OCI-LY7 (cell line): ENCODE measurements around the gene GSC2. TPM values are rescaled to one million over a fixed set of nuclear protein-coding genes. Genes with fewer than 3 reads are reported as not detected.

Experiments
- BruUV-seq: library from RNA; stranded (reverse); fragments of 400-500 nt; replicated peaks from 2 replicates; lab custom pipeline; 2021; lab: Mats Ljungman, UMichigan
- CTCF ChIA-PET: fragments of 300-600 bp; sonication (Branson Sonifier 250); formaldehyde crosslinking; loops from one replicate; lab custom pipeline; 2022; ENCODE audit warnings: antibody characterized with exemption; ENCODE audit not compliant: unreplicated experiment; lab: Charles Lee
- POLR2A ChIA-PET: fragments of 300-600 bp; sonication (Branson Sonifier 250); formaldehyde crosslinking; loops from one replicate; lab custom pipeline; 2022; ENCODE audit warnings: antibody characterized with exemption; lab: Charles Lee
- DNase-seq: peaks from one replicate; pipeline ENCODE4 v3.0.0-alpha.2; 2015; ENCODE audit warnings: low spot score
- H2AFZ ChIP-seq: fragments of 200-600 bp; sonication (generic), shearing (Covaris generic); 2 replicates; pipeline ENCODE4 v1.6.1; 2014; ENCODE audit warnings: mild to moderate bottlenecking, antibody characterized with exemption, low read length, moderate library complexity
- H3K27ac ChIP-seq: fragments of 200-600 bp; sonication (generic); 2 replicates; pipeline ENCODE4 v1.5.1; 2014; ENCODE audit warnings: mixed run types, low read depth, mild to moderate bottlenecking, moderate library complexity, low read length, inconsistent platforms; ENCODE audit not compliant: poor library complexity, severe bottlenecking
- H3K36me3 ChIP-seq: fragments of 200-600 bp; sonication (generic); 2 replicates; pipeline ENCODE4 v1.6.1; 2014; ENCODE audit warnings: mild to moderate bottlenecking, antibody characterized with exemption, low read length, moderate library complexity, mixed read lengths; ENCODE audit not compliant: insufficient read depth
- H3K4me1 ChIP-seq: fragments of 200-600 bp; sonication (generic); 2 replicates; pipeline ENCODE4 v1.5.1; 2014; ENCODE audit warnings: mild to moderate bottlenecking, low read length; ENCODE audit not compliant: insufficient read depth, poor library complexity, severe bottlenecking
- H3K4me2 ChIP-seq: fragments of 200-600 bp; sonication (generic); 2 replicates; pipeline ENCODE4 v1.6.1; 2014; ENCODE audit warnings: mild to moderate bottlenecking, low read length
- H3K4me3 ChIP-seq: fragments of 200-600 bp; sonication (generic); 2 replicates; pipeline ENCODE4 v1.5.1; 2014; ENCODE audit warnings: mild to moderate bottlenecking, low read depth, low read length; ENCODE audit not compliant: poor library complexity, severe bottlenecking
- H3K79me2 ChIP-seq: fragments of 200-600 bp; sonication (generic); 2 replicates; pipeline ENCODE4 v1.6.1; 2016; ENCODE audit warnings: low read depth, mild to moderate bottlenecking, low read length, moderate library complexity, mixed read lengths; ENCODE audit not compliant: insufficient read depth
- H3K9me2 ChIP-seq: fragments of 200-600 bp; sonication (generic); 2 replicates; pipeline ENCODE4 v1.6.1; 2016; ENCODE audit warnings: mild to moderate bottlenecking, low read length, mixed read lengths; ENCODE audit not compliant: insufficient read depth
- H3K9me3 ChIP-seq: fragments of 200-600 bp; sonication (generic); 2 replicates; pipeline ENCODE4 v1.6.1; 2014; ENCODE audit warnings: mild to moderate bottlenecking, mixed run types, low read length, mixed read lengths
- H4K20me1 ChIP-seq: fragments of 200-600 bp; sonication (generic); 2 replicates; pipeline ENCODE4 v1.6.1; 2014; ENCODE audit warnings: mild to moderate bottlenecking, antibody characterized with exemption, low read length, moderate library complexity, mixed read lengths; ENCODE audit not compliant: insufficient read depth
- EZH2phosphoT487 ChIP-seq: fragments of 200-600 bp; sonication (generic); IDR thresholded peaks from 2 replicates; pipeline ENCODE4 v1.6.1; 2018; ENCODE audit warnings: low read depth, borderline replicate concordance, mild to moderate bottlenecking, mixed run types, antibody characterized with exemption, low read length, moderate library complexity, mixed read lengths
- intact Hi-C: fragments of 100-400 bp; cut with micrococcal nuclease; formaldehyde crosslinking; loops from one replicate; pipeline ENCODE4 v1.10.0; 2022; ENCODE audit not compliant: unreplicated experiment
- total RNA-seq, 2 experiments: library from RNA; depleted of rRNA in 1 of 2; stranded (reverse); fragments of >200 nt in 1 of 2; shearing (Covaris generic) in 1 of 2; gene quantifications; 2 replicates each; pipeline ENCODE4 v1.2.3, GENCODE V29; 2014 to 2022
- TF ChIP-seq, protein P1 (sequence below): fragments of 200-600 bp; sonication (generic); conservative IDR thresholded peaks from 2 replicates; pipeline ENCODE4 v1.5.1; 2014; ENCODE audit warnings: mild to moderate bottlenecking, antibody characterized with exemption, low read length, moderate library complexity, mixed read lengths

Gene GSC2
- total RNA-seq, 2 experiments from 2014 or later, result not detected

DNA sequence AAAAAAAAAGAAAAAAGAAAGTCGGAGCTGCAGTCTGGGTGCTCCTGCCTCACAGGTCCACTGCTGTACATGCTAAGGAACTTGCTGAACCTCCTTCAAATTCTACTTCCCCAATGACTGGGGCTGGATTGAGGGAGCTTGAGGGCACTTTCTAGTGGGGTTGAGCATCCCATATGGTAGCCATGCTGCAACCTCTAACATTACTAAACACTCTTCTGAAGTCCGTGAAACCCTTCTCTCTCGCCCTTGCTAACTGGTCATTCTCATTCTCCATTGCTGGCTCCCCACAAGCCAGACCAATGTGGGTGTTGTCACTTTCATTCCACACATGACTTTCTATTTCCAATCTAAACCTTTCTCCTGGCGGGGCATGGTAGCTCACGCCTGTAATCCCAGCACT is 6.9 kb downstream of the GSC2 start:
- Histone ChIP-seq H2AFZ (no peak overlapping the region), H3K27ac (no peak overlapping the region), H3K36me3 (peaks cover 37% of the 10 kb centered on the region; the same call in 1 of the 2 replicates), H3K4me2 (peak overlapping the region; percentile 77), H3K9me2 (no peaks in the 10 kb centered on the region), H3K4me1 (peaks cover 9% of the 10 kb centered on the region), H3K4me3 (peak overlapping the region; percentile 84), H4K20me1 (no peaks in the 10 kb centered on the region), H3K9me3 (no peaks in the 10 kb centered on the region), H3K79me2 (peaks cover 13% of the 10 kb centered on the region; the same call in 1 of the 2 replicates)
- POLR2A ChIA-PET, result interaction anchor here (0.9 to 2.6 kb wide), 4 partner anchors 12 to 859 kb away, joined by 3 to 8 read pairs (median 5); partner anchors contain the start of gene SLC25A1
- no peak for TF ChIP-seq EZH2phosphoT487
- TF ChIP-seq, protein P1, sequence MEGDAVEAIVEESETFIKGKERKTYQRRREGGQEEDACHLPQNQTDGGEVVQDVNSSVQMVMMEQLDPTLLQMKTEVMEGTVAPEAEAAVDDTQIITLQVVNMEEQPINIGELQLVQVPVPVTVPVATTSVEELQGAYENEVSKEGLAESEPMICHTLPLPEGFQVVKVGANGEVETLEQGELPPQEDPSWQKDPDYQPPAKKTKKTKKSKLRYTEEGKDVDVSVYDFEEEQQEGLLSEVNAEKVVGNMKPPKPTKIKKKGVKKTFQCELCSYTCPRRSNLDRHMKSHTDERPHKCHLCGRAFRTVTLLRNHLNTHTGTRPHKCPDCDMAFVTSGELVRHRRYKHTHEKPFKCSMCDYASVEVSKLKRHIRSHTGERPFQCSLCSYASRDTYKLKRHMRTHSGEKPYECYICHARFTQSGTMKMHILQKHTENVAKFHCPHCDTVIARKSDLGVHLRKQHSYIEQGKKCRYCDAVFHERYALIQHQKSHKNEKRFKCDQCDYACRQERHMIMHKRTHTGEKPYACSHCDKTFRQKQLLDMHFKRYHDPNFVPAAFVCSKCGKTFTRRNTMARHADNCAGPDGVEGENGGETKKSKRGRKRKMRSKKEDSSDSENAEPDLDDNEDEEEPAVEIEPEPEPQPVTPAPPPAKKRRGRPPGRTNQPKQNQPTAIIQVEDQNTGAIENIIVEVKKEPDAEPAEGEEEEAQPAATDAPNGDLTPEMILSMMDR, result no peak
- CTCF ChIA-PET, result no interaction called here
- BruUV-seq, result no TSS peak
- no peak for DNase-seq
- intact Hi-C loops, result loop anchor here (10.0 kb wide), 1 partner anchor 292 kb away; the partner anchor contains the start of genes HIRA and MRPL40

DNA sequence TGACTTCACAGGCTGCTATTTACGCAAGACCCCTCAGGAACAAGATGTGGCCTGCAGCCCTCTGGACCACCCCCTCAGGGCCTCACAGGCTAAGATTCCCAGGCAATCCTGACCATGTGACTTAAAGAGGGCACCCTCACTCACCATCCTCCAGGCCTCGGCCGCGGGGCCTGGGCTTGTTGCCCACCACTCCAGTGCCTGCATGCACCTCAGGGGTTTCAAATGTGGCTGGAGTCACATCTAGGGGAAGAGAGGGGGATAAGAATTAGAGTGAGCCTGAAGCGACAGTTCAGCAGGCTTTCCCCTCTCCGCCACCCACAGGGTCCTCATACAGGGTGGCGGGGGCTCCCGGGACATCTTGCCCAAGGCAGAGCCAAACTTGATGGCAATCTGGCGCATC is 7.7 kb downstream of the GSC2 start:
- BruUV-seq, result no TSS peak
- peaks cover 9% of the 10 kb centered on the region for H3K4me1 ChIP-seq
- no peaks in the 10 kb centered on the region for H3K9me3 ChIP-seq
- no peak for DNase-seq
- no peak overlapping the region for H3K4me2 ChIP-seq
- peaks cover 13% of the 10 kb centered on the region; the same call in 1 of the 2 replicates for H3K79me2 ChIP-seq
- intact Hi-C loops, result loop anchor here (10.0 kb wide), 1 partner anchor 292 kb away; the partner anchor contains the start of genes HIRA and MRPL40
- TF ChIP-seq, protein P1, result no peak
- TF ChIP-seq EZH2phosphoT487, result no peak
- no peaks in the 10 kb centered on the region for H3K9me2 ChIP-seq
- no peak overlapping the region for H3K4me3 ChIP-seq
- ChIA-PET CTCF (no interaction called here), POLR2A (no interaction called here)
- H4K20me1 ChIP-seq, result no peaks in the 10 kb centered on the region
- H2AFZ ChIP-seq, result no peak overlapping the region
- H3K27ac ChIP-seq, result no peak overlapping the region
- peaks cover 44% of the 10 kb centered on the region; the same call in 1 of the 2 replicates for H3K36me3 ChIP-seq

DNA sequence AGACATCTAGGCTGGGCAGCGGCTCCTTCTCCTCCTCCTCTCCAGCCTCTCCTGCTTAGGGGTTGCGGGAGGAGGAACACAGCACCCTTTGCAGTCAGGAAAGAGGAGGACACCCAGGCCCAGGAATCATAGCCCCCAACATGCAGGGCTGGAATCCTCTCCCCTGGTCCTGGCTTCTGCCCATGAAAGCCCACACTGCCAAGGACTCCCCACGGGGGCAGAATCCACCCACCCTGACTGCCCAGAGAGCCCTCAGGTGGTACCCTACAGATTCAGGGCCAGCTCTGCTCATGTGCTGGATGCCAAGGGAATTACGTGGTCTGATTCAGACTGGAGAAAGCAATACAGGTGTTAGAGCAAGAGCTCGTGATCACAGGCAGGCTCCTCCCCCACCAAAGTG is 10.1 kb downstream of the GSC2 start:
- intact Hi-C loops, result loop anchor here (10.0 kb wide), 1 partner anchor 295 kb away; the partner anchor contains the start of genes HIRA and MRPL40

More for the DNA sequence above, 10.1 kb downstream of the GSC2 start:
- H2AFZ ChIP-seq, result no peak overlapping the region
- DNase-seq, result no peak
- H3K4me2 ChIP-seq, result no peak overlapping the region
- CTCF ChIA-PET, result no interaction called here
- H3K79me2 ChIP-seq, result peaks cover 13% of the 10 kb centered on the region; the same call in 1 of the 2 replicates
- peaks cover 56% of the 10 kb centered on the region for H3K36me3 ChIP-seq
- no TSS peak for BruUV-seq
- no peaks in the 10 kb centered on the region for H3K9me3 ChIP-seq
- H3K4me1 ChIP-seq, result peaks cover 9% of the 10 kb centered on the region
- H3K9me2 ChIP-seq, result no peaks in the 10 kb centered on the region
- TF ChIP-seq, protein P1, result no peak
- no peak for TF ChIP-seq EZH2phosphoT487
- H3K4me3 ChIP-seq, result no peak overlapping the region
- POLR2A ChIA-PET, result no interaction called here
- no peaks in the 10 kb centered on the region for H4K20me1 ChIP-seq
- H3K27ac ChIP-seq, result no peak overlapping the region
